ENCODE data around the gene ZNF197. TPM values are rescaled to one million over a fixed set of nuclear protein-coding genes. Genes with fewer than 3 reads are reported as not detected.
A peak's percentile ranks its signal among the peaks of the same experiment; 100 is the strongest.

The ZNF197 gene
- total RNA-seq, 3 donors from 2014 or later, result 18.0 to 26.2 (median 18.4) TPM

GRCh38 chr3:44632193-44632592 is 7.4 kb downstream of the ZNF197 start:
- Histone ChIP-seq H3K4me3 (no peak overlapping the region), H3K9me3 (peaks cover 0 to 7% of the 10 kb centered on the region in 2 donors), H3K27ac (no peak overlapping the region), H3K36me3 (no peaks in the 10 kb centered on the region), H3K4me1 (no peaks in the 10 kb centered on the region), H3K27me3 (no peaks in the 10 kb centered on the region)
- TF ChIP-seq, protein P1, sequence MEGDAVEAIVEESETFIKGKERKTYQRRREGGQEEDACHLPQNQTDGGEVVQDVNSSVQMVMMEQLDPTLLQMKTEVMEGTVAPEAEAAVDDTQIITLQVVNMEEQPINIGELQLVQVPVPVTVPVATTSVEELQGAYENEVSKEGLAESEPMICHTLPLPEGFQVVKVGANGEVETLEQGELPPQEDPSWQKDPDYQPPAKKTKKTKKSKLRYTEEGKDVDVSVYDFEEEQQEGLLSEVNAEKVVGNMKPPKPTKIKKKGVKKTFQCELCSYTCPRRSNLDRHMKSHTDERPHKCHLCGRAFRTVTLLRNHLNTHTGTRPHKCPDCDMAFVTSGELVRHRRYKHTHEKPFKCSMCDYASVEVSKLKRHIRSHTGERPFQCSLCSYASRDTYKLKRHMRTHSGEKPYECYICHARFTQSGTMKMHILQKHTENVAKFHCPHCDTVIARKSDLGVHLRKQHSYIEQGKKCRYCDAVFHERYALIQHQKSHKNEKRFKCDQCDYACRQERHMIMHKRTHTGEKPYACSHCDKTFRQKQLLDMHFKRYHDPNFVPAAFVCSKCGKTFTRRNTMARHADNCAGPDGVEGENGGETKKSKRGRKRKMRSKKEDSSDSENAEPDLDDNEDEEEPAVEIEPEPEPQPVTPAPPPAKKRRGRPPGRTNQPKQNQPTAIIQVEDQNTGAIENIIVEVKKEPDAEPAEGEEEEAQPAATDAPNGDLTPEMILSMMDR (IDR thresholded peaks at IDR 0.05), result no peak
- TF ChIP-seq POLR2A (IDR thresholded peaks at IDR 0.05) (no peak), POLR2AphosphoS5 (IDR thresholded peaks at IDR 0.05) (no peak)
- intact Hi-C loops (cut with DNase I; ENCODE audit: low total_unique reads), result no loop called here
- DNase-seq (ENCODE audit: low spot score in 2 of 2), result no peak

- H3K27ac ChIP-seq, result no peak overlapping the region
- H3K36me3 ChIP-seq, result peaks cover 18% of the 10 kb centered on the region
- no peak for TF ChIP-seq POLR2A (IDR thresholded peaks at IDR 0.05)
- TF ChIP-seq POLR2AphosphoS5 (IDR thresholded peaks at IDR 0.05), result no peak
- TF ChIP-seq, protein P1 (IDR thresholded peaks at IDR 0.05), result no peak
- intact Hi-C loops (cut with DNase I; ENCODE audit: low total_unique reads), result no loop called here
- peaks cover 42 to 57% of the 10 kb centered on the region in 2 donors for H3K9me3 ChIP-seq
- H3K4me1 ChIP-seq, result no peaks in the 10 kb centered on the region
- peak overlapping the region in 1 of 3 donors; percentile 9 for H3K4me3 ChIP-seq
- H3K27me3 ChIP-seq, result no peaks in the 10 kb centered on the region
- DNase-seq (ENCODE audit: low spot score in 2 of 2), result no peak
Measured at GRCh38 chr3:44642337-44642736, 17.5 kb downstream of the ZNF197 start.

- H3K36me3 ChIP-seq, result peaks cover 18% of the 10 kb centered on the region
- H3K27ac ChIP-seq, result no peak overlapping the region
- no peak for DNase-seq (ENCODE audit: low spot score in 2 of 2)
- no peaks in the 10 kb centered on the region for H3K27me3 ChIP-seq
- H3K9me3 ChIP-seq, result peaks cover 41 to 53% of the 10 kb centered on the region in 2 donors
- TF ChIP-seq POLR2A (IDR thresholded peaks at IDR 0.05) (no peak), POLR2AphosphoS5 (IDR thresholded peaks at IDR 0.05) (no peak)
- TF ChIP-seq, protein P1 (IDR thresholded peaks at IDR 0.05), result no peak
- intact Hi-C loops (cut with DNase I; ENCODE audit: low total_unique reads), result no loop called here
- no peak overlapping the region for H3K4me3 ChIP-seq
- H3K4me1 ChIP-seq, result no peaks in the 10 kb centered on the region
Measured at GRCh38 chr3:44643024-44643423, 18.2 kb downstream of the ZNF197 start.

GRCh38 chr3:44647771-44648170 is 22.9 kb downstream of the ZNF197 start:
- Histone ChIP-seq H3K9me3 (peaks cover 6 to 19% of the 10 kb centered on the region in 2 donors), H3K4me1 (peaks cover 0 to 2% of the 10 kb centered on the region in 2 donors), H3K27me3 (no peaks in the 10 kb centered on the region), H3K27ac (no peak overlapping the region), H3K4me3 (no peak overlapping the region), H3K36me3 (peaks cover 4% of the 10 kb centered on the region)
- no peak for DNase-seq (ENCODE audit: low spot score in 2 of 2)
- intact Hi-C loops (cut with DNase I; ENCODE audit: low total_unique reads), result no loop called here
- TF ChIP-seq POLR2A (IDR thresholded peaks at IDR 0.05) (no peak), POLR2AphosphoS5 (IDR thresholded peaks at IDR 0.05) (no peak)
- TF ChIP-seq, protein P1 (IDR thresholded peaks at IDR 0.05), result no peak

- intact Hi-C loops (cut with DNase I; ENCODE audit: low total_unique reads), result no loop called here
- TF ChIP-seq POLR2AphosphoS5 (IDR thresholded peaks at IDR 0.05) (no peak), POLR2A (IDR thresholded peaks at IDR 0.05) (no peak)
- TF ChIP-seq, protein P1 (IDR thresholded peaks at IDR 0.05), result no peak
- peaks cover 0 to 2% of the 10 kb centered on the region in 2 donors for H3K4me1 ChIP-seq
- peak; percentile 28 to 68 for DNase-seq (ENCODE audit: low spot score in 2 of 2)
- H3K9me3 ChIP-seq, result peaks cover 0 to 10% of the 10 kb centered on the region in 2 donors
- peaks cover 6% of the 10 kb centered on the region for H3K36me3 ChIP-seq
- H3K4me3 ChIP-seq, result peak within 1 kb of the TSS; percentile 84 to 92 (median 86)
- H3K27ac ChIP-seq, result peak within 1 kb of the TSS; percentile 57 to 76
- no peaks in the 10 kb centered on the region for H3K27me3 ChIP-seq
Measured at GRCh38 chr3:44648564-44649229, 23.9 kb downstream of the ZNF197 start, which contains the start of gene ZNF35. ZNF35 (plus strand) TSS chr3:44648732; CDS start chr3:44651068, 2,336 bp downstream.
